ENCODE measurements around the gene CCDC184.
"Not testable (repeated sequence)": the region's sequence is repeated elsewhere in the genome, so short reads cannot be mapped to it uniquely, and the experiment has no call there.

CCDC184 gene

GRCh38 chr12:48216785-48217184 is 33.3 kb downstream of the CCDC184 start:
- DNase-seq = no peak

- DNase-seq = no peak
These were observed 36.2 kb downstream of the CCDC184 start for GRCh38 chr12:48219631-48220030.

- DNase-seq = no peak
These were observed 37.3 kb downstream of the CCDC184 start for GRCh38 chr12:48220701-48221100.

GRCh38 chr12:48221645-48222044 is 38.2 kb downstream of the CCDC184 start:
- DNase-seq = no peak

GRCh38 chr12:48224533-48224932 is 41.1 kb downstream of the CCDC184 start:
- not testable (repeated sequence) for DNase-seq

GRCh38 chr12:48231169-48231958 is 47.9 kb downstream of the CCDC184 start:
- DNase-seq = not testable (repeated sequence)
